Testis (tissue), 3 donors: ENCODE results near the gene TBC1D5. TPM values are rescaled to one million over a fixed set of nuclear protein-coding genes. Genes with fewer than 3 reads are reported as not detected.
"Not testable (repeated sequence)": the region's sequence is repeated elsewhere in the genome, so short reads cannot be mapped to it uniquely, and the experiment has no call there.

Experiments
- DNase-seq: peaks from one replicate; pipeline ENCODE4 v3.0.0-alpha.2; 2019
- H3K27ac ChIP-seq, 2 donors: fragments of 200-600 bp; sonication (generic); one replicate each; pipeline ENCODE4 v1.5.1; 2019
- H3K27me3 ChIP-seq: fragments of 200-600 bp; sonication (generic); one replicate; pipeline ENCODE4 v1.5.1; 2019
- H3K36me3 ChIP-seq: fragments of 200-600 bp; sonication (generic); one replicate; pipeline ENCODE4 v1.5.1; 2017; ENCODE audit warnings: low read depth; ENCODE audit errors: missing control alignments
- H3K4me1 ChIP-seq: fragments of 200-600 bp; sonication (generic); one replicate; pipeline ENCODE4 v1.5.1; 2019
- H3K4me3 ChIP-seq, 2 donors: fragments of 200-600 bp; sonication (generic); one replicate each; pipeline ENCODE4 v1.5.1; 2017 to 2019
- H3K9me3 ChIP-seq: fragments of 200-600 bp; sonication (generic); one replicate; pipeline ENCODE4 v1.5.1; 2017
- CTCF ChIP-seq, 3 experiments: fragments of 450-650 bp in 2 of 3; fragments of 200-600 bp in 1 of 3; sonication (generic) in 1 of 3; IDR thresholded peaks; one replicate each; pipeline ENCODE4 v1.5.1; 2016 to 2019; ENCODE audit warnings: antibody characterized with exemption in 3 of 3, mild to moderate bottlenecking in 2 of 3, moderate library complexity in 1 of 3
- POLR2A ChIP-seq: fragments of 450-650 bp; IDR thresholded peaks from one replicate; pipeline ENCODE4 v1.6.1; 2017; ENCODE audit warnings: antibody characterized with exemption, mild to moderate bottlenecking, moderate library complexity
- WGBS, 2 donors: methylation state at CpG; one replicate each; pipeline ENCODE4 v1.1.5; 2018; 5-methylcytosine and 5-hydroxymethylcytosine counted together
- intact Hi-C: fragments of 100-400 bp; cut with DNase I; formaldehyde crosslinking; loops from one replicate; pipeline ENCODE4 v1.15.1; 2023; ENCODE audit warnings: low total_unique reads
- polyA plus RNA-seq: library from polyadenylated mRNA; stranded (reverse); fragments of 350-450 nt; fragmentation: Illumina TruSeq; extraction: RNeasy Lipid Tissue Mini Kit (QIAGEN cat#74804); gene quantifications from one replicate; pipeline ENCODE4 v1.2.3, GENCODE V29; 2014; ENCODE audit warnings: low read depth, low replicate concordance; ENCODE audit not compliant: insufficient read depth
- total RNA-seq, 2 donors: library from RNA; depleted of rRNA; stranded (reverse); fragments of >200 nt; gene quantifications; one replicate each; pipeline ENCODE4 v1.2.3, GENCODE V29; 2016

The TBC1D5 gene
- total and polyA plus RNA-seq, 3 donors from 2014 or later: 47.8 to 98.1 (median 95.4) TPM

DNA sequence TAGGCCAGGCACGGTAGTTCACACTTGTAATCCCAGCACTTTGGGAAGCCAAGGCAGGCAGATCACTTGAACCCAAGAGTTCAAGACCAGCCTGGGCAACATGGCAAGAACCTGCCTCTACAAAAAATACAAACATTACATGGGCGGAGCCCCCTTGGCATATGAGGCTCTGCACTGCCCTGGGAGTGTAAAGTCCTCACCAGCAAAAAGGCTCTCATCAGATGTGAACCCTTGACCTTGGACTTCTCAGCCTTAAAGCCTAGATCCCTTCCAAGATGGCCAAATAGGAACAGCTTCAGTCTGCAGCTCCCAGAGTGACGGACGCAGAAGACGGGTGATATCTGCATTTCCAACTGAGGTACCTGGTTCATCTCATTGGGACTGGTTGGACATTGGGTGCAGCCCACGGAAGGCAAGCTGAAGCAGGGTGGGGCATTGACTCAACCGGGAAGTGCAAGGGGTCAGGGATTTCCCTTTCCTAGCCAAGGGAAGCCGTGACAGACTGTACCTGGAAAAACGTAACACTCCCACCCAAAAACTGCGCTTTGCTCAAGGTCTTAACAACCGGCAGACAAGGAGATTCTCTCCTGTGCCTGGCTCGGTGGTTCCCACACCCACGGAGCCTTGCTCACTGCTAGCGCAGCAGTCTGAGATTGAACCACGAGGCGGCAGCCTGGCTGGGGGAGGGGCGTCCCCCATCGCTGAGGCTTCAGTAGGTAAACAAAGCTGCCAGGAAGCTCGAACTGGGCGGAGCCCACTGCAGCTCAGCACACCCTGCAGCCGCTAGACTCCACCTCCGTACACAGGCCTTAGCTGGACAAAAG, 49.4 kb downstream of the TBC1D5 start:
- H3K4me3 ChIP-seq, intact Hi-C loops, H3K4me1 ChIP-seq, H3K27ac ChIP-seq, H3K9me3 ChIP-seq, H3K36me3 ChIP-seq, DNase-seq, H3K27me3 ChIP-seq: not testable (repeated sequence)
- WGBS, 2 donors: 90 to 93% methylated on average over 20 to 22 of the region's 22 CpGs

DNA sequence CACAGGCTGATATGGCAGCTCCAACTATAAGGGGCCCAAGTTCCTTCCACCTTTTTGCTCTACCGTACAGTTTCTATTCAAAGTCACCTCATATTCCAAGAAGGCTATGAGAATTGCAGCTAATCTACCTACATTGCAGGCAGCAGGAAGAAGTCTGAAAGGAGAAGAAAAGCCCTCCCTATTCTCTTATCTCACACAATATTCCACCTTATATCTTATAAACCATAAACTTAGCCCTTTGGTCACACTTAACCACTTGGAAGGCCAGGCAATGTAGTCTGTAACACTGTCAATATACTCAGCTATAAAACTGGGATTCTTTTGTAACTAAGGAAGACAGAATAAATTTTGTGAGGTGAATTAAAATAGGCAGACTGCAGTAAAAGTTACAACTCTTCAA, 54.9 kb downstream of the TBC1D5 start:
- Histone ChIP-seq H3K27me3 (no peaks in the 10 kb centered on the region), H3K4me3 (no peak overlapping the region), H3K27ac (no peak overlapping the region), H3K4me1 (no peaks in the 10 kb centered on the region), H3K9me3 (no peaks in the 10 kb centered on the region), H3K36me3 (no peaks in the 10 kb centered on the region)
- DNase-seq: no peak
- no peak for TF ChIP-seq POLR2A
- TF ChIP-seq CTCF (IDR thresholded peaks at IDR 0.05): no peak
- WGBS, 2 donors: 90 to 94% methylated on average over 1 of the region's 1 CpG
- intact Hi-C loops: no loop called here

- H3K36me3 ChIP-seq: no peaks in the 10 kb centered on the region
- H3K9me3 ChIP-seq: no peaks in the 10 kb centered on the region
- TF ChIP-seq CTCF (IDR thresholded peaks at IDR 0.05) (no peak), POLR2A (no peak)
- intact Hi-C loops: no loop called here
- H3K4me1 ChIP-seq: no peaks in the 10 kb centered on the region
- 94 to 98% methylated on average over 1 of the region's 1 CpG for whole genome bisulfite sequencing, 2 donors
- H3K4me3 ChIP-seq: no peak overlapping the region
- DNase-seq: no peak
- no peak overlapping the region for H3K27ac ChIP-seq
- H3K27me3 ChIP-seq: no peaks in the 10 kb centered on the region
Measured at GRCh38 chr3:17686613-17687012, 55.8 kb downstream of the TBC1D5 start.

DNA sequence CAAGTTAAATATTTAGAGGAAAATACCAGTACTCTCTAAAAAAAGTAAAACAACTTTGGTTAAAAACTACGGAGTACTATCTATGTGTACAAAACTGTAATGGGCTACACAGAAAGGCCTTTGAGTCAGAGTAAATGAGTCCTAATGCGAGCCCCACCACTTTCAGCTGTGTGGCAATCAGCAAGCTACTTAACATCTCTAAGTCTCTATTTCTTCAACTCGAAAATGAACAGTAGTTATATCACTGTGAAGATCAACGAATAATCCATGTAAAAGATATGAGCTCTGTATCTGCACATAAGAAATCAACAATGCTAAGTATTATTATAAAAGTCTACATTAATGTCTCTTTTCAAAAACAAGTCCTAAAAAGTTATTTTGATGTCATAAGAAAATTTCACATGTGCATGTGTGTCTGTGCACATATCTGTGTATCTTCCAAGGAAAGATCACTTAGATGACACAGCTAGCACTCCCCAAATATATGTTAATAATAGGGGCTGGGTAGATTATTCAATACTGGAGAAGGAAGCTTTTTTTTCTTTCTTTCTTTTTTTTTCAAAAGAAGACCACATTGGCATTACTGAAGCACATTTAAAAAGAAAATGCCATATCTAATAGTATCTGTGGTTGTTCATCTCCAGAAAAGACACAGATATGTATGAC, 58.8 kb downstream of the TBC1D5 start:
- Histone ChIP-seq H3K4me3 (no peak overlapping the region), H3K4me1 (no peaks in the 10 kb centered on the region), H3K27me3 (no peaks in the 10 kb centered on the region), H3K36me3 (no peaks in the 10 kb centered on the region), H3K27ac (no peak overlapping the region), H3K9me3 (no peaks in the 10 kb centered on the region)
- intact Hi-C loops: no loop called here
- TF ChIP-seq POLR2A (no peak), CTCF (IDR thresholded peaks at IDR 0.05) (no peak)
- no peak for DNase-seq
- 91 to 94% methylated on average over 4 of the region's 4 CpGs for WGBS, 2 donors

GRCh38 chr3:17680530-17680929, 61.9 kb downstream of the TBC1D5 start:
- Histone ChIP-seq H3K9me3 (no peaks in the 10 kb centered on the region), H3K4me3 (no peak overlapping the region), H3K27me3 (no peaks in the 10 kb centered on the region), H3K4me1 (no peaks in the 10 kb centered on the region), H3K36me3 (no peaks in the 10 kb centered on the region), H3K27ac (no peak overlapping the region)
- intact Hi-C loops: no loop called here
- no peak for DNase-seq
- TF ChIP-seq CTCF (IDR thresholded peaks at IDR 0.05) (no peak), POLR2A (no peak)
